Tibial artery (tissue), 4 donors: Measurements from ENCODE around the gene FSIP1.
A peak's percentile ranks its signal among the peaks of the same experiment; 100 is the strongest.

ENCODE experiments used
- DNase-seq, 2 donors: peaks; one replicate each; pipeline ENCODE4 v3.0.0-alpha.2; 2019
- H3K27ac ChIP-seq, 2 donors: fragments of 200-600 bp; sonication (generic) in 1 of 2; 1 replicate in 1 of 2; 2 replicates in 1 of 2; pipeline ENCODE4 v1.5.1; 2018 to 2019; ENCODE audit warnings: mild to moderate bottlenecking in 1 of 2
- H3K27me3 ChIP-seq, 2 donors: fragments of 200-600 bp; sonication (generic) in 1 of 2; one replicate each; pipeline versions ENCODE4 v1.5.1 to v1.6.0; 2016 to 2019
- H3K36me3 ChIP-seq, 3 donors: fragments of 200-600 bp; sonication (generic) in 2 of 3; one replicate each; pipeline ENCODE4 v1.5.1; 2016 to 2019; ENCODE audit warnings: mild to moderate bottlenecking in 2 of 3
- H3K4me1 ChIP-seq, 4 donors: fragments of 200-600 bp; sonication (generic) in 2 of 4; 1 replicate in 3 of 4; 2 replicates in 1 of 4; pipeline ENCODE4 v1.5.1; 2016 to 2019
- H3K4me3 ChIP-seq, 2 donors: fragments of 200-600 bp; sonication (generic) in 1 of 2; 1 replicate in 1 of 2; 2 replicates in 1 of 2; pipeline ENCODE4 v1.5.1; 2018 to 2019; ENCODE audit warnings: mild to moderate bottlenecking in 2 of 2
- H3K9me3 ChIP-seq, 3 donors: fragments of 200-600 bp; sonication (generic) in 1 of 3; one replicate each; pipeline ENCODE4 v1.5.1; 2016 to 2019
- intact Hi-C: fragments of 100-400 bp; cut with DNase I; formaldehyde crosslinking; loops from one replicate; pipeline ENCODE4 v1.15.0; 2023; ENCODE audit warnings: low total_unique reads
- TF ChIP-seq, protein P1 (sequence below), 2 experiments: fragments of 200-600 bp in 1 of 2; fragments of 450-650 bp in 1 of 2; IDR thresholded peaks; one replicate each; pipeline ENCODE4 v1.5.1; 2017 to 2019; ENCODE audit warnings: antibody characterized with exemption in 2 of 2, mild to moderate bottlenecking in 1 of 2, moderate library complexity in 1 of 2

FSIP1 gene

DNA sequence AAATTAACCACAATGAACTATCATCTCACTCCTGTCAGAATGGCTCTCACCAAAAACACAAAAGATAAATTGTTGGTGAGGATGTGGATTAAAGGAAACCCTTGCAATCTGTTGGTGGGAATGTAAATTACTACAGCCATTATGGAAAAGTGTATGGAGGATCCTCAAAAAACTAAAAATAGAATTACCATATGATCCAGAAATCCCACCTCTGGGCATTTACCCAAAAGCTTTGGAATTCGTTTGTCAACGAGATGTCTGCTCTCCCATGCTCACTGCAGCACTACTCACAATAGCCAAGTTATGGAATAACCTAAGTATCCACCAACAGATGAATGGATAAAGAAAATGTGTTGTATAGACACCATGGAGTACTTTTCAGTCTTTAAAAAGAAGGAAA is 21.6 kb downstream of the FSIP1 start:
- Histone ChIP-seq H3K9me3 (peaks cover 0 to 7% (median 0%) of the 10 kb centered on the region in 3 donors), H3K27me3 (no peaks in the 10 kb centered on the region), H3K4me1 (no peaks in the 10 kb centered on the region), H3K4me3 (no peak overlapping the region), H3K27ac (no peak overlapping the region), H3K36me3 (no peaks in the 10 kb centered on the region)
- TF ChIP-seq, protein P1, sequence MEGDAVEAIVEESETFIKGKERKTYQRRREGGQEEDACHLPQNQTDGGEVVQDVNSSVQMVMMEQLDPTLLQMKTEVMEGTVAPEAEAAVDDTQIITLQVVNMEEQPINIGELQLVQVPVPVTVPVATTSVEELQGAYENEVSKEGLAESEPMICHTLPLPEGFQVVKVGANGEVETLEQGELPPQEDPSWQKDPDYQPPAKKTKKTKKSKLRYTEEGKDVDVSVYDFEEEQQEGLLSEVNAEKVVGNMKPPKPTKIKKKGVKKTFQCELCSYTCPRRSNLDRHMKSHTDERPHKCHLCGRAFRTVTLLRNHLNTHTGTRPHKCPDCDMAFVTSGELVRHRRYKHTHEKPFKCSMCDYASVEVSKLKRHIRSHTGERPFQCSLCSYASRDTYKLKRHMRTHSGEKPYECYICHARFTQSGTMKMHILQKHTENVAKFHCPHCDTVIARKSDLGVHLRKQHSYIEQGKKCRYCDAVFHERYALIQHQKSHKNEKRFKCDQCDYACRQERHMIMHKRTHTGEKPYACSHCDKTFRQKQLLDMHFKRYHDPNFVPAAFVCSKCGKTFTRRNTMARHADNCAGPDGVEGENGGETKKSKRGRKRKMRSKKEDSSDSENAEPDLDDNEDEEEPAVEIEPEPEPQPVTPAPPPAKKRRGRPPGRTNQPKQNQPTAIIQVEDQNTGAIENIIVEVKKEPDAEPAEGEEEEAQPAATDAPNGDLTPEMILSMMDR (IDR thresholded peaks at IDR 0.05), result no peak
- DNase-seq, result no peak
- intact Hi-C loops, result no loop called here

- DNase-seq, result no peak
These were observed 25.7 kb downstream of the FSIP1 start for GRCh38 chr15:39756806-39757522.

GRCh38 chr15:39752991-39753390 is 29.6 kb downstream of the FSIP1 start:
- TF ChIP-seq, protein P1 (IDR thresholded peaks at IDR 0.05), result no peak
- Histone ChIP-seq H3K4me1 (no peaks in the 10 kb centered on the region), H3K36me3 (no peaks in the 10 kb centered on the region), H3K4me3 (no peak overlapping the region), H3K27ac (no peak overlapping the region), H3K9me3 (no peaks in the 10 kb centered on the region), H3K27me3 (peaks cover 0 to under 1% of the 10 kb centered on the region in 2 donors)
- DNase-seq, result no peak
- intact Hi-C loops, result loop anchor here (5.0 to 10.0 kb wide), 2 partner anchors 168 to 581 kb away; partner anchors contain the start of gene THBS1

More at GRCh38 chr15:39756806-39757522, 25.7 kb downstream of the FSIP1 start:
- Histone ChIP-seq H3K4me3 (no peak overlapping the region), H3K9me3 (peaks cover 0 to under 1% (median 0%) of the 10 kb centered on the region in 3 donors), H3K27me3 (no peaks in the 10 kb centered on the region), H3K36me3 (no peaks in the 10 kb centered on the region), H3K27ac (no peak overlapping the region), H3K4me1 (no peaks in the 10 kb centered on the region)
- TF ChIP-seq, protein P1 (IDR thresholded peaks at IDR 0.05), result peak; percentile 71 to 83
- intact Hi-C loops, result loop anchor here (5.0 to 10.0 kb wide), 3 partner anchors 172 to 1050 kb away; partner anchors contain the start of gene THBS1

GRCh38 chr15:39752246-39752645 is 30.4 kb downstream of the FSIP1 start:
- TF ChIP-seq, protein P1 (IDR thresholded peaks at IDR 0.05), result no peak
- intact Hi-C loops, result loop anchor here (5.0 to 10.0 kb wide), 2 partner anchors 167 to 580 kb away; partner anchors contain the start of gene THBS1

GRCh38 chr15:39748276-39748675 is 34.4 kb downstream of the FSIP1 start:
- no peaks in the 10 kb centered on the region for H3K4me1 ChIP-seq
- intact Hi-C loops, result loop anchor here (5.0 kb wide), 1 partner anchor 1026 kb away; no protein-coding TSS in a partner anchor
- peaks cover 0 to 2% of the 10 kb centered on the region in 2 donors for H3K27me3 ChIP-seq
- no peaks in the 10 kb centered on the region for H3K36me3 ChIP-seq
- DNase-seq, result no peak
- no peak overlapping the region for H3K27ac ChIP-seq
- TF ChIP-seq, protein P1 (IDR thresholded peaks at IDR 0.05), result no peak
- H3K9me3 ChIP-seq, result no peaks in the 10 kb centered on the region
- no peak overlapping the region for H3K4me3 ChIP-seq

More at GRCh38 chr15:39752246-39752645, 30.4 kb downstream of the FSIP1 start:
- Histone ChIP-seq H3K4me3 (no peak overlapping the region), H3K27me3 (peaks cover 0 to 2% of the 10 kb centered on the region in 2 donors), H3K36me3 (no peaks in the 10 kb centered on the region), H3K9me3 (no peaks in the 10 kb centered on the region), H3K4me1 (no peaks in the 10 kb centered on the region), H3K27ac (no peak overlapping the region)
- no peak for DNase-seq
